Inferior parietal cortex (tissue), 1 donor: ENCODE results near the gene CLSTN1.
A peak's percentile ranks its signal among the peaks of the same experiment; 100 is the strongest.

Experiments
- DNase-seq: peaks from one replicate; pipeline ENCODE4 v3.0.0-alpha.2; 2016; ENCODE audit errors: extremely low spot score

Gene CLSTN1

GRCh38 chr1:9823943-9824701, at the start of gene CLSTN1:
Gene CLSTN1, minus strand, starts transcription at chr1:9823965. Its CDS starts 232 bp downstream, at chr1:9823733.
- peak; percentile 73 for DNase-seq

GRCh38 chr1:9873385-9873784, 49.6 kb upstream of the CLSTN1 start:
- no peak for DNase-seq

- no peak for DNase-seq
Measured at GRCh38 chr1:9872430-9873165, 48.8 kb upstream of the CLSTN1 start.

GRCh38 chr1:9871707-9872425, 48.1 kb upstream of the CLSTN1 start:
- no peak for DNase-seq

GRCh38 chr1:9871021-9871420, 47.3 kb upstream of the CLSTN1 start:
- no peak for DNase-seq

- no peak for DNase-seq
Measured at GRCh38 chr1:9870572-9870971, 46.8 kb upstream of the CLSTN1 start.

- no peak for DNase-seq
Measured at GRCh38 chr1:9869831-9870251, 46.1 kb upstream of the CLSTN1 start.

- no peak for DNase-seq
Measured at GRCh38 chr1:9868244-9868590, 44.5 kb upstream of the CLSTN1 start.

GRCh38 chr1:9867408-9868243, 43.9 kb upstream of the CLSTN1 start:
- DNase-seq = peak; percentile 87

- DNase-seq = no peak
Measured at GRCh38 chr1:9866836-9867235, 43.1 kb upstream of the CLSTN1 start.

- DNase-seq = no peak
Measured at GRCh38 chr1:9865724-9866123, 42.0 kb upstream of the CLSTN1 start.

GRCh38 chr1:9863371-9863770, 39.6 kb upstream of the CLSTN1 start:
- no peak for DNase-seq

- no peak for DNase-seq
Measured at GRCh38 chr1:9861360-9861759, 37.6 kb upstream of the CLSTN1 start.

GRCh38 chr1:9860887-9861286, 37.1 kb upstream of the CLSTN1 start:
- no peak for DNase-seq

- no peak for DNase-seq
Measured at GRCh38 chr1:9859281-9860014, 35.7 kb upstream of the CLSTN1 start.

GRCh38 chr1:9858293-9859035, 34.7 kb upstream of the CLSTN1 start:
- DNase-seq = no peak

- no peak for DNase-seq
Measured at GRCh38 chr1:9855186-9855585, 31.4 kb upstream of the CLSTN1 start.

GRCh38 chr1:9853249-9853595, 29.5 kb upstream of the CLSTN1 start:
- no peak for DNase-seq

GRCh38 chr1:9852410-9853248, 28.9 kb upstream of the CLSTN1 start:
- peak; percentile 87 for DNase-seq
